ENCODE data around the gene KIRREL3. TPM values are rescaled to one million over a fixed set of nuclear protein-coding genes. Genes with fewer than 3 reads are reported as not detected.

Gene KIRREL3
- total RNA-seq, 2 experiments from 2014 or later: not detected

GRCh38 chr11:126653040-126653439 is 347.5 kb downstream of the KIRREL3 start:
- H3K27me3 ChIP-seq (ENCODE audit: control insufficient read depth in 1 of 2, insufficient read depth in 2 of 2, low read length in 2 of 2): peaks cover 0 to 8% of the 10 kb centered on the region in 2 experiments
- intact Hi-C loops (cut with DNase I, micrococcal nuclease): no loop called here
- H3K9me3 Mint-ChIP-seq: no peaks in the 10 kb centered on the region
- H3K4me3 Mint-ChIP-seq: no peak overlapping the region
- no peaks in the 10 kb centered on the region for H3K4me1 Mint-ChIP-seq (ENCODE audit: low read depth)
- no peaks in the 10 kb centered on the region for H3K36me3 Mint-ChIP-seq (ENCODE audit: low read depth)
- no peak for TF ChIP-seq CTCF (IDR thresholded peaks at IDR 0.05)
- ATAC-seq (ENCODE audit: poor library complexity): no peak
- H3K27ac ChIP-seq (ENCODE audit: low read depth in 1 of 2, low read length in 2 of 2): no peak overlapping the region
- no peaks in the 10 kb centered on the region for H3K36me3 ChIP-seq (ENCODE audit: insufficient read depth, low read length)
- ChIA-PET POLR2A (no interaction called here), CTCF (no interaction called here)
- H3K27me3 Mint-ChIP-seq: peaks cover 29% of the 10 kb centered on the region
- H3K4me3 ChIP-seq (ENCODE audit: low read length): no peak overlapping the region
- no peak overlapping the region for H3K27ac Mint-ChIP-seq
- no peaks in the 10 kb centered on the region for H3K4me1 ChIP-seq (ENCODE audit: insufficient read depth, low read length)
- no peak for DNase-seq
- H3K9me3 ChIP-seq (ENCODE audit: control insufficient read depth in 1 of 2, insufficient read depth in 1 of 2, low read length in 2 of 2): no peaks in the 10 kb centered on the region

- Histone ChIP-seq H3K27ac (ENCODE audit: low read depth in 1 of 2, low read length in 2 of 2) (no peak overlapping the region), H3K9me3 (ENCODE audit: control insufficient read depth in 1 of 2, insufficient read depth in 1 of 2, low read length in 2 of 2) (no peaks in the 10 kb centered on the region), H3K4me3 (ENCODE audit: low read length) (no peak overlapping the region), H3K4me1 (ENCODE audit: insufficient read depth, low read length) (no peaks in the 10 kb centered on the region), H3K27me3 (ENCODE audit: control insufficient read depth in 1 of 2, insufficient read depth in 2 of 2, low read length in 2 of 2) (no peaks in the 10 kb centered on the region), H3K36me3 (ENCODE audit: insufficient read depth, low read length) (no peaks in the 10 kb centered on the region)
- Mint-ChIP-seq H3K27me3 (peaks cover 12% of the 10 kb centered on the region), H3K4me1 (ENCODE audit: low read depth) (no peaks in the 10 kb centered on the region), H3K27ac (no peak overlapping the region), H3K9me3 (no peaks in the 10 kb centered on the region), H3K36me3 (ENCODE audit: low read depth) (no peaks in the 10 kb centered on the region), H3K4me3 (no peak overlapping the region)
- intact Hi-C loops (cut with DNase I, micrococcal nuclease): no loop called here
- POLR2A ChIA-PET: no interaction called here
- CTCF ChIA-PET: no interaction called here
- DNase-seq (no peak), ATAC-seq (ENCODE audit: poor library complexity) (no peak)
- no peak for TF ChIP-seq CTCF (IDR thresholded peaks at IDR 0.05)
Observed at GRCh38 chr11:126647735-126648134, 352.8 kb downstream of the KIRREL3 start.

- no peak for TF ChIP-seq CTCF (IDR thresholded peaks at IDR 0.05)
Observed at GRCh38 chr11:126646701-126647557, 353.6 kb downstream of the KIRREL3 start.

More at GRCh38 chr11:126646701-126647557, 353.6 kb downstream of the KIRREL3 start:
- Mint-ChIP-seq H3K9me3 (no peaks in the 10 kb centered on the region), H3K27me3 (peaks cover 12% of the 10 kb centered on the region), H3K36me3 (ENCODE audit: low read depth) (no peaks in the 10 kb centered on the region), H3K4me3 (no peak overlapping the region), H3K4me1 (ENCODE audit: low read depth) (no peaks in the 10 kb centered on the region), H3K27ac (no peak overlapping the region)
- ATAC-seq (ENCODE audit: poor library complexity): no peak
- H3K27me3 ChIP-seq (ENCODE audit: control insufficient read depth in 1 of 2, insufficient read depth in 2 of 2, low read length in 2 of 2): no peaks in the 10 kb centered on the region
- no peak for DNase-seq
- POLR2A ChIA-PET: no interaction called here
- H3K36me3 ChIP-seq (ENCODE audit: insufficient read depth, low read length): no peaks in the 10 kb centered on the region
- no peak overlapping the region for H3K4me3 ChIP-seq (ENCODE audit: low read length)
- CTCF ChIA-PET: no interaction called here
- no peaks in the 10 kb centered on the region for H3K9me3 ChIP-seq (ENCODE audit: control insufficient read depth in 1 of 2, insufficient read depth in 1 of 2, low read length in 2 of 2)
- H3K27ac ChIP-seq (ENCODE audit: low read depth in 1 of 2, low read length in 2 of 2): no peak overlapping the region
- H3K4me1 ChIP-seq (ENCODE audit: insufficient read depth, low read length): no peaks in the 10 kb centered on the region
- intact Hi-C loops (cut with DNase I, micrococcal nuclease): no loop called here

All from CD4-positive, alpha-beta T cell (primary cell).